Sigmoid colon (tissue), 7 donors: ENCODE results near the gene SGSM1. TPM values are rescaled to one million over a fixed set of nuclear protein-coding genes. Genes with fewer than 3 reads are reported as not detected.

Experiments
- DNase-seq: peaks from one replicate; pipeline ENCODE4 v3.0.0-alpha.2; 2019
- H3K27ac ChIP-seq, 4 donors: fragments of 200-600 bp; sonication (generic); one replicate each; pipeline ENCODE4 v1.5.1; 2016 to 2019; ENCODE audit warnings: mild to moderate bottlenecking in 1 of 4
- H3K27me3 ChIP-seq, 3 donors: fragments of 200-600 bp; sonication (generic); one replicate each; pipeline ENCODE4 v1.5.1; 2019; ENCODE audit warnings: mild to moderate bottlenecking in 1 of 3
- H3K36me3 ChIP-seq, 4 donors: fragments of 200-600 bp; sonication (generic); one replicate each; pipeline ENCODE4 v1.5.1; 2016 to 2019
- H3K4me1 ChIP-seq, 4 donors: fragments of 200-600 bp; sonication (generic); one replicate each; pipeline ENCODE4 v1.5.1; 2017 to 2019
- H3K4me3 ChIP-seq, 4 donors: fragments of 200-600 bp; sonication (generic); one replicate each; pipeline ENCODE4 v1.5.1; 2017 to 2019; ENCODE audit warnings: mild to moderate bottlenecking in 2 of 4, moderate library complexity in 1 of 4
- H3K9me3 ChIP-seq, 4 donors: fragments of 200-600 bp in 3 of 4; sonication (generic) in 3 of 4; one replicate each; pipeline versions ENCODE4 v1.5.1 to v1.6.1; 2013 to 2019
- EP300 ChIP-seq, 4 donors: sonication (generic); formaldehyde crosslinking; IDR thresholded peaks; one replicate each; pipeline ENCODE4 v1.6.1; 2017; ENCODE audit warnings: antibody characterized with exemption in 4 of 4
- POLR2A ChIP-seq, 2 donors: fragments of 450-650 bp; IDR thresholded peaks; one replicate each; pipeline ENCODE4 v1.6.1; 2016; ENCODE audit warnings: antibody characterized with exemption in 2 of 2, mild to moderate bottlenecking in 2 of 2, moderate library complexity in 2 of 2
- POLR2AphosphoS5 ChIP-seq, 4 donors: sonication (generic); formaldehyde crosslinking; IDR thresholded peaks; one replicate each; pipeline ENCODE4 v1.6.1; 2017; ENCODE audit warnings: antibody characterized with exemption in 4 of 4
- WGBS, 2 donors: extraction: QIAGEN DNeasy Blood & Tissue Kit; methylation state at CpG; one replicate each; pipeline ENCODE4 v1.1.7; 2013; 5-methylcytosine and 5-hydroxymethylcytosine counted together
- intact Hi-C: fragments of 100-400 bp; cut with DNase I; formaldehyde crosslinking; loops from one replicate; pipeline ENCODE4 v1.15.1; 2023
- polyA plus RNA-seq, 3 donors: library from polyadenylated mRNA; stranded (reverse); fragments of 200-250 nt; gene quantifications; one replicate each; pipeline ENCODE4 v1.2.3, GENCODE V29; 2013
- total RNA-seq, 4 donors: library from RNA; depleted of rRNA; stranded (reverse); fragments of >200 nt; gene quantifications; one replicate each; pipeline ENCODE4 v1.1.0, GENCODE V29; 2016
- TF ChIP-seq, protein P1 (sequence below), 4 experiments: fragments of 450-650 bp in 3 of 4; fragments of 200-600 bp in 1 of 4; IDR thresholded peaks; one replicate each; pipeline ENCODE4 v1.5.1; 2016 to 2019; ENCODE audit warnings: antibody characterized with exemption in 4 of 4, mild to moderate bottlenecking in 3 of 4, moderate library complexity in 2 of 4
- donor health status: healthy with polysubstance abuse.
- donor health status: Bipolar disorder and iron deficiency.
- donor health status: healthy.

SGSM1 gene
- total and polyA plus RNA-seq, 7 donors: 0.46 to 3.6 (median 2.3) TPM

DNA sequence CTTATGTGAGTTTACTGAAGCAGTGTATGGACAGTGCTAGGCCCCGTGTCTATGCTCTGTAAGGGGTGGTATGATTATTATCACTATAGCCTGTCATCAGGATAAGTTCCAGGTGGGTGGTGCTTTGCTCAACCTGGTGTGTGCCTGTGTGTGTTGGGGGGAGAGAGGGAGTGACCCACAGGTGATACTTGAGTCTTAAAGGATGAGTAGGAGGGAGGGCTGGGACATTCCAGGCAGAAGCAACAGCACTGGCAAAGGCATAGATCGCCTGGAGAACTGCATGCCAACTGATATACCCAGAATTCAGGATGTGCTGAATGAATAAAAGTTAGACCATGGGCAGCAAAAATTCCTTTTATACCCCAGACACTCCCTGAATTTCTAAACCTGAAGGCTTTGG, 151.0 kb downstream of the SGSM1 start:
- TF ChIP-seq POLR2A (IDR thresholded peaks at IDR 0.05) (no peak), EP300 (IDR thresholded peaks at IDR 0.05) (no peak), POLR2AphosphoS5 (IDR thresholded peaks at IDR 0.05) (no peak)
- TF ChIP-seq, protein P1, sequence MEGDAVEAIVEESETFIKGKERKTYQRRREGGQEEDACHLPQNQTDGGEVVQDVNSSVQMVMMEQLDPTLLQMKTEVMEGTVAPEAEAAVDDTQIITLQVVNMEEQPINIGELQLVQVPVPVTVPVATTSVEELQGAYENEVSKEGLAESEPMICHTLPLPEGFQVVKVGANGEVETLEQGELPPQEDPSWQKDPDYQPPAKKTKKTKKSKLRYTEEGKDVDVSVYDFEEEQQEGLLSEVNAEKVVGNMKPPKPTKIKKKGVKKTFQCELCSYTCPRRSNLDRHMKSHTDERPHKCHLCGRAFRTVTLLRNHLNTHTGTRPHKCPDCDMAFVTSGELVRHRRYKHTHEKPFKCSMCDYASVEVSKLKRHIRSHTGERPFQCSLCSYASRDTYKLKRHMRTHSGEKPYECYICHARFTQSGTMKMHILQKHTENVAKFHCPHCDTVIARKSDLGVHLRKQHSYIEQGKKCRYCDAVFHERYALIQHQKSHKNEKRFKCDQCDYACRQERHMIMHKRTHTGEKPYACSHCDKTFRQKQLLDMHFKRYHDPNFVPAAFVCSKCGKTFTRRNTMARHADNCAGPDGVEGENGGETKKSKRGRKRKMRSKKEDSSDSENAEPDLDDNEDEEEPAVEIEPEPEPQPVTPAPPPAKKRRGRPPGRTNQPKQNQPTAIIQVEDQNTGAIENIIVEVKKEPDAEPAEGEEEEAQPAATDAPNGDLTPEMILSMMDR (IDR thresholded peaks at IDR 0.05): no peak
- H3K36me3 ChIP-seq: no peaks in the 10 kb centered on the region
- H3K9me3 ChIP-seq: no peaks in the 10 kb centered on the region
- no peak for DNase-seq
- H3K4me3 ChIP-seq: no peak overlapping the region
- H3K27me3 ChIP-seq: peaks cover 0 to 4% (median 0%) of the 10 kb centered on the region in 3 donors
- peaks cover 0 to 17% (median 9%) of the 10 kb centered on the region in 4 donors for H3K4me1 ChIP-seq
- H3K27ac ChIP-seq: no peak overlapping the region
- intact Hi-C loops: no loop called here
- WGBS, 2 donors: 82 to 87% methylated on average over 2 of the region's 2 CpGs

DNA sequence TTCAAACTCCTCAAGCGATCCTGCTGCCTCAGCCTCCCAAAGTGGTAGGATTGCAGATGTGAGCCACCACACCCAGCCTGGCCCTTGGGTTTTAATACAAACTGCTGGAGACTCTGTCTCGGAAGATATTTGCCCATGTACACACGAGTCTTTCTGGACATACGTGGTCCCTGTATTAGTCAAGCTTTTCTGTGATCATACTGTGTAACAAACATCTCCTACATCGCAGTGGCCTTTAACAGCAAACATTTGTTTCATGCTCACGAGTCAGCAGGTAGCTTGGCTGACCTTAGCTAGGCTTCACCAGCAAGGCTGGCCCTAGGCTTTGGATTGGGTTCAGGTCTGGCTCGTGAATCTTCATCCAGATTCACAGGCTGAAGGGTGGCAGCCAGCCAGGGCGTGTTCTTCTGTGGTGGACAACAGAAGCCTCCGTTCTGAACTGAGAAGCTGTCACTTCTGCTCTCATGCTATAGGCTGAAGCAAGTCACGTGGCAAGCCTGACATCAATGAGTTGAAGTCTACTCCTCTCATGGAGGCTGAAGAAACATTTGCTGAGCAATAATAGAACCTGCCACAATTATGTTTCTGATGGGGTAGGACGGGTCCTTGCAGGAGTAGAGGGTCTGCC, 155.3 kb downstream of the SGSM1 start:
- Histone ChIP-seq H3K27ac (no peak overlapping the region), H3K27me3 (no peaks in the 10 kb centered on the region), H3K36me3 (no peaks in the 10 kb centered on the region), H3K4me1 (no peaks in the 10 kb centered on the region), H3K9me3 (no peaks in the 10 kb centered on the region), H3K4me3 (no peak overlapping the region)
- TF ChIP-seq POLR2AphosphoS5 (IDR thresholded peaks at IDR 0.05): no peak
- TF ChIP-seq, protein P1 (IDR thresholded peaks at IDR 0.05): no peak
- no peak for TF ChIP-seq EP300 (IDR thresholded peaks at IDR 0.05)
- TF ChIP-seq POLR2A (IDR thresholded peaks at IDR 0.05): no peak
- intact Hi-C loops: no loop called here
- 88 to 89% methylated on average over 11 of the region's 11 CpGs for WGBS, 2 donors
- no peak for DNase-seq

DNA sequence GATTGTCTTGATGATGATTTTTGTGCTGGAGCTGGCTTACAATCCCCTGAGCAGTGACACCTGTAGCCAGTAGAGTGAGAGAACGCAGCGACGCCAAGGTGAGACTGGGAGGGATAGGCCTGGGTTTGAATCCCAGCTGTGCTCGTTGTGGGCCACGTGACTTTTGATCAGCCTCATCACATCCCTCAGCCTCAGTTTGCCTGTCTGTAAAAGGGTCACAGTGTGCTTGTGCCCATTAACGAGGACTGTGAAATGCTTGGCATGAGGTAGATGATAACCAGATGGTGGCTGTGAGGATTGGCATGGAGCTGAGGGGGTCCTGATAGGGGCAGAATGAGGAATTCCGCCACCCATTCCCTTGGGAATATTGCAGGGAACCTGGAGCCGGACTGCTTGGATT, 156.1 kb downstream of the SGSM1 start:
- intact Hi-C loops: no loop called here
- Histone ChIP-seq H3K36me3 (no peaks in the 10 kb centered on the region), H3K4me3 (no peak overlapping the region), H3K27me3 (no peaks in the 10 kb centered on the region), H3K4me1 (no peaks in the 10 kb centered on the region), H3K27ac (no peak overlapping the region), H3K9me3 (no peaks in the 10 kb centered on the region)
- DNase-seq: no peak
- 90 to 94% methylated on average over 8 of the region's 8 CpGs for WGBS, 2 donors
- TF ChIP-seq POLR2A (IDR thresholded peaks at IDR 0.05): no peak
- no peak for TF ChIP-seq POLR2AphosphoS5 (IDR thresholded peaks at IDR 0.05)
- TF ChIP-seq, protein P1 (IDR thresholded peaks at IDR 0.05): no peak
- no peak for TF ChIP-seq EP300 (IDR thresholded peaks at IDR 0.05)

DNA sequence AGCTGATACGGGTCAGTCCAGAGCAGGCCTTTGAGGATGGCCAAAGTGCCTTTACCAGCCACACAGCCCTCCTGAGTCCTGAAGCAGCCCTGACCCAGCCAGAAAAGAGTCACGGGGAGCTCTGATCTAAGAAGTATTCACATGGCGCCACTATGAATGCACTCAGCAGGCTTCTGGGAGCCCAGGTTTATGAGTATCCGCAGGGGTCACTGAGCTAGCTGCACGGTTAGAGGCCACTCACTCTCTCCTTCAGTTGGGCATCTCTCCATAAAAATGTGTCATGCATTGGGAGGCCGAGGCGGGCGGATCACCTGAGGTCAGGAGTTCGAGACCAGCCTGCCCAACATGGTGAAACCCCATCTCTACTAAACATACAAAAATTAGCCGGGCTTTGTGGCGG, 156.8 kb downstream of the SGSM1 start:
- no peak for DNase-seq
- WGBS, 2 donors: 91 to 93% methylated on average over 11 of the region's 11 CpGs

More for the DNA sequence above, 156.8 kb downstream of the SGSM1 start:
- Histone ChIP-seq H3K27me3 (no peaks in the 10 kb centered on the region), H3K27ac (no peak overlapping the region), H3K9me3 (no peaks in the 10 kb centered on the region), H3K36me3 (no peaks in the 10 kb centered on the region), H3K4me3 (no peak overlapping the region), H3K4me1 (no peaks in the 10 kb centered on the region)
- no peak for TF ChIP-seq EP300 (IDR thresholded peaks at IDR 0.05)
- TF ChIP-seq POLR2A (IDR thresholded peaks at IDR 0.05): no peak
- TF ChIP-seq, protein P1 (IDR thresholded peaks at IDR 0.05): no peak
- TF ChIP-seq POLR2AphosphoS5 (IDR thresholded peaks at IDR 0.05): no peak
- intact Hi-C loops: no loop called here
